GM12878 (cell line): ENCODE measurements around the gene DCDC1. TPM values are rescaled to one million over a fixed set of nuclear protein-coding genes. Genes with fewer than 3 reads are reported as not detected.

ENCODE experiments used
- ATAC-seq: fragments of 200-7000 bp; cut with Tn5 transposase; 3 replicates; pipeline ENCODE4 v1.9.1; 2020; ENCODE audit warnings: mild to moderate bottlenecking, moderate library complexity
- BruUV-seq: library from RNA; stranded (reverse); fragments of 400-500 nt; replicated peaks from 2 replicates; lab custom pipeline; 2021; lab: Mats Ljungman, UMichigan
- CTCF ChIA-PET: fragments of 300-600 bp; sonication (Branson Sonifier 250); formaldehyde crosslinking; extraction: SDS; loops from one replicate; lab custom pipeline; 2021; ENCODE audit warnings: inconsistent platforms; lab: Yijun Ruan, JAX
- POLR2A ChIA-PET: fragments of 350-600 bp; formaldehyde crosslinking; extraction: SDS; loops from one replicate; lab custom pipeline; 2021; ENCODE audit warnings: inconsistent platforms; lab: Charles Lee
- RAD21 ChIA-PET: fragments of 300-600 bp; sonication (Branson Sonifier 250); formaldehyde crosslinking; loops from one replicate; lab custom pipeline; 2023; ENCODE audit warnings: antibody characterized with exemption; ENCODE audit not compliant: unreplicated experiment; lab: Charles Lee
- SMC1A ChIA-PET: fragments of 300-600 bp; sonication (Branson Sonifier 250); formaldehyde crosslinking; loops from one replicate; lab custom pipeline; 2023; ENCODE audit not compliant: unreplicated experiment, uncharacterized antibody; lab: Charles Lee
- DNase-seq: peaks from one replicate; pipeline ENCODE4 v3.0.0-alpha.2; 2011; ENCODE audit warnings: low read depth, low spot score
- FAIRE-seq: peaks from 3 replicates; lab custom pipeline; 2011; peaks lifted over from hg19 to GRCh38; lab: Jason Lieb, UNC
- H2AFZ ChIP-seq: 2 replicates; pipeline ENCODE4 v1.6.0; 2011; ENCODE audit warnings: low read depth, low read length, control low read depth; ENCODE audit not compliant: control insufficient read depth
- H3K27ac ChIP-seq: 2 replicates; pipeline ENCODE4 v1.5.1; 2011; ENCODE audit warnings: control low read depth; ENCODE audit not compliant: control insufficient read depth, insufficient read depth
- H3K27me3 ChIP-seq, 2 experiments: replicated peaks in 1 of 2; 2 replicates each; pipeline versions ENCODE4 v1.6.0 to v1.6.1; 2011; ENCODE audit warnings: low read length in 1 of 2; ENCODE audit not compliant: control insufficient read depth in 2 of 2, insufficient read depth in 2 of 2
- H3K36me3 ChIP-seq, 2 experiments: 2 replicates each; pipeline ENCODE4 v1.5.1; 2011; ENCODE audit warnings: low read length in 1 of 2; ENCODE audit not compliant: control insufficient read depth in 2 of 2, insufficient read depth in 2 of 2
- H3K4me1 ChIP-seq: 2 replicates; pipeline ENCODE4 v1.6.1; 2011; ENCODE audit warnings: mild to moderate bottlenecking, low read length, moderate library complexity, mixed read lengths; ENCODE audit not compliant: control insufficient read depth, insufficient read depth
- H3K4me2 ChIP-seq: 2 replicates; pipeline ENCODE4 v1.6.0; 2011; ENCODE audit warnings: control low read depth; ENCODE audit not compliant: control insufficient read depth, insufficient read depth
- H3K4me3 ChIP-seq: fragments of 200-600 bp; sonication (generic); 2 replicates; pipeline ENCODE4 v1.5.1; 2016
- H3K79me2 ChIP-seq: 2 replicates; pipeline ENCODE4 v1.6.0; 2011; ENCODE audit warnings: low read length; ENCODE audit not compliant: control insufficient read depth, insufficient read depth
- H3K9ac ChIP-seq: 2 replicates; pipeline ENCODE4 v1.8.0; 2011; ENCODE audit warnings: low read length, control low read depth, mixed read lengths; ENCODE audit not compliant: control insufficient read depth, insufficient read depth
- H3K9me3 ChIP-seq: replicated peaks from 3 replicates; pipeline ENCODE4 v1.5.1; 2011; ENCODE audit warnings: mild to moderate bottlenecking, low read length; ENCODE audit not compliant: control insufficient read depth, insufficient read depth
- H4K20me1 ChIP-seq: 2 replicates; pipeline ENCODE4 v1.6.0; 2011; ENCODE audit not compliant: control insufficient read depth, insufficient read depth
- ATF7 ChIP-seq: fragments of 450-650 bp; IDR thresholded peaks from 2 replicates; pipeline ENCODE4 v1.6.1; 2016; ENCODE audit warnings: low read depth, mild to moderate bottlenecking
- BCL11A ChIP-seq: IDR thresholded peaks from 2 replicates; pipeline ENCODE4 v1.6.1; 2011; ENCODE audit warnings: low read depth, low read length
- BHLHE40 ChIP-seq, 2 experiments: fragments of 450-650 bp in 1 of 2; IDR thresholded peaks; 2 replicates each; pipeline ENCODE4 v1.6.1; 2011 to 2017; ENCODE audit warnings: low read depth in 2 of 2, borderline replicate concordance in 1 of 2, improper control_type of control experiment in 1 of 2, low read length in 1 of 2, mild to moderate bottlenecking in 1 of 2
- CREB1 ChIP-seq: IDR thresholded peaks from 2 replicates; pipeline ENCODE4 v1.6.1; 2012; ENCODE audit warnings: low read depth, mild to moderate bottlenecking, inconsistent platforms
- E2F4 ChIP-seq: IDR thresholded peaks from 2 replicates; pipeline ENCODE4 v1.6.1; 2012; ENCODE audit warnings: low read depth, low read length, improper control_type of control experiment
- E4F1 ChIP-seq: fragments of 450-650 bp; IDR thresholded peaks from 2 replicates; pipeline ENCODE4 v1.6.1; 2018; ENCODE audit warnings: borderline replicate concordance, mild to moderate bottlenecking; ENCODE audit not compliant: partially characterized antibody
- NKRF ChIP-seq: fragments of 450-650 bp; conservative IDR thresholded peaks from 2 replicates; pipeline ENCODE4 v1.6.1; 2017; ENCODE audit warnings: mild to moderate bottlenecking, moderate library complexity
- PAX5 ChIP-seq: IDR thresholded peaks from 2 replicates; pipeline ENCODE4 v1.6.1; 2011; ENCODE audit warnings: low read depth, low read length, borderline replicate concordance
- POLR2A ChIP-seq: IDR thresholded peaks from 2 replicates; pipeline ENCODE4 v1.6.1; 2011; ENCODE audit warnings: low read depth, mild to moderate bottlenecking, low read length
- RB1 ChIP-seq: fragments of 450-650 bp; formaldehyde crosslinking; IDR thresholded peaks from 2 replicates; pipeline ENCODE4 v1.6.1; 2017; ENCODE audit warnings: mild to moderate bottlenecking, borderline replicate concordance
- SREBF1 ChIP-seq: IDR thresholded peaks from 2 replicates; pipeline ENCODE4 v1.6.1; 2012; ENCODE audit warnings: mild to moderate bottlenecking, low read length
- STAT3 ChIP-seq: IDR thresholded peaks from 2 replicates; pipeline ENCODE4 v1.6.1; 2011; ENCODE audit warnings: low read depth, low read length, improper control_type of control experiment
- SUZ12 ChIP-seq: fragments of 200-600 bp; sonication (generic); IDR thresholded peaks from one replicate; pipeline ENCODE4 v1.6.1; 2018; ENCODE audit warnings: antibody characterized with exemption, mild to moderate bottlenecking; ENCODE audit not compliant: unreplicated experiment
- ZBTB40 ChIP-seq: fragments of 450-650 bp; IDR thresholded peaks from 2 replicates; pipeline ENCODE4 v1.6.1; 2016; ENCODE audit warnings: mild to moderate bottlenecking, moderate library complexity, borderline replicate concordance
- ZNF217 ChIP-seq: fragments of 450-650 bp; IDR thresholded peaks from 2 replicates; pipeline ENCODE4 v1.6.1; 2017; ENCODE audit warnings: antibody characterized with exemption, mild to moderate bottlenecking
- ZZZ3 ChIP-seq: IDR thresholded peaks from 2 replicates; pipeline ENCODE4 v1.6.1; 2011; ENCODE audit warnings: low read depth; ENCODE audit not compliant: control insufficient read depth, insufficient read length
- WGBS: methylation state at CpG from one replicate; pipeline ENCODE4 v1.1.6; 2016; ENCODE audit warnings: low lambda C conversion rate; ENCODE audit not compliant: insufficient replicate concordance, insufficient coverage; ENCODE audit errors: missing lambda C conversion rate; 5-methylcytosine and 5-hydroxymethylcytosine counted together
- in situ Hi-C: fragments of 300-500 bp; cut with MboI; formaldehyde crosslinking; loops from 9 replicates; pipeline ENCODE4 v1.14.3; 2018; ENCODE audit warnings: mixed read lengths
- intact Hi-C: fragments of 100-400 bp; cut with micrococcal nuclease; formaldehyde crosslinking; loops from one replicate; pipeline ENCODE4 v1.14.2; 2022; ENCODE audit not compliant: unreplicated experiment
- polyA plus RNA-seq, 11 experiments: library from polyadenylated mRNA; depleted of rRNA in 4 of 11; unstranded in 6 of 11; stranded (reverse) in 5 of 11; fragments of >200 nt; fragmentation: Nextera tagmentation in 4 of 11; fragmentation: Illumina TruSeq in 1 of 11; extraction: Ambion mirVana in 4 of 11; extraction: Trizol in 1 of 11; gene quantifications; 1 replicate in 1 of 11; 2 replicates in 10 of 11; pipeline versions ENCODE4 v1.2.1 to v1.2.3, GENCODE V29; 2011 to 2016; ENCODE audit warnings: inconsistent platforms in 2 of 11, missing spikeins in 2 of 11, low read depth in 1 of 11
- total RNA-seq, 4 experiments: library from RNA; depleted of rRNA in 3 of 4; stranded (reverse); fragments of >200 nt in 3 of 4; fragmentation: Illumina TruSeq in 1 of 4; extraction: Trizol in 1 of 4; gene quantifications; 2 replicates each; pipeline versions ENCODE4 v1.2.1 to v1.2.3, GENCODE V29; 2013 to 2021

DCDC1 gene
- total and polyA plus RNA-seq, 10 of the 15 experiments (the other 5 are each of a cell fraction or from before 2014, with no cell fraction given): not detected

- no peak overlapping the region for H3K27ac ChIP-seq
- intact Hi-C loops: no loop called here
- TF ChIP-seq BHLHE40 (IDR thresholded peaks at IDR 0.05; ENCODE audit: borderline replicate concordance in 1 of 2, low read depth in 2 of 2, low read length in 1 of 2): no peak
- no peak for TF ChIP-seq E2F4
- no peak for TF ChIP-seq SUZ12
- no peak for TF ChIP-seq BCL11A
- TF ChIP-seq ZNF217: no peak
- no peak for TF ChIP-seq CREB1
- TF ChIP-seq ZBTB40: no peak
- TF ChIP-seq PAX5: no peak
- no peak for TF ChIP-seq POLR2A
- no peak for TF ChIP-seq NKRF
- TF ChIP-seq STAT3: no peak
- TF ChIP-seq ATF7: no peak
- no peak for TF ChIP-seq ZZZ3
- no peak for TF ChIP-seq RB1
- TF ChIP-seq E4F1: no peak
- no peak for TF ChIP-seq SREBF1
These were observed 242.2 kb downstream of the DCDC1 start for GRCh38 chr11:31127290-31127689.

More at GRCh38 chr11:31127290-31127689, 242.2 kb downstream of the DCDC1 start:
- BruUV-seq: no TSS peak
- FAIRE-seq: no peak
- Histone ChIP-seq H3K4me3 (no peak overlapping the region), H3K4me2 (no peak overlapping the region), H3K4me1 (no peaks in the 10 kb centered on the region), H3K9me3 (no peaks in the 10 kb centered on the region), H3K36me3 (no peaks in the 10 kb centered on the region), H4K20me1 (no peaks in the 10 kb centered on the region), H2AFZ (no peak overlapping the region), H3K79me2 (no peaks in the 10 kb centered on the region), H3K27me3 (no peaks in the 10 kb centered on the region), H3K9ac (no peak overlapping the region)
- SMC1A ChIA-PET: interaction anchor here (1.3 kb wide), 1 partner anchor 9 kb away, joined by 4 read pairs; no protein-coding TSS in a partner anchor
- RAD21 ChIA-PET: no interaction called here
- POLR2A ChIA-PET: no interaction called here
- WGBS: 26% methylated on average over 3 of the region's 3 CpGs
- no peak for ATAC-seq
- no peak for DNase-seq
- in situ Hi-C loops: no loop called here
- CTCF ChIA-PET: interaction anchor here (1.2 kb wide), 1 partner anchor 20 kb away, joined by 4 read pairs; no protein-coding TSS in a partner anchor
